GM18520 (cell line): Measurements from ENCODE around the gene SYNPO2.
"Not testable (repeated sequence)": the region's sequence is repeated elsewhere in the genome, so short reads cannot be mapped to it uniquely, and the experiment has no call there.

ENCODE experiments used
- ATAC-seq: cut with Tn5 transposase; IDR thresholded peaks from one replicate; pipeline ENCODE4 v1.9.1; 2021; ENCODE audit not compliant: unreplicated experiment

Gene SYNPO2

DNA sequence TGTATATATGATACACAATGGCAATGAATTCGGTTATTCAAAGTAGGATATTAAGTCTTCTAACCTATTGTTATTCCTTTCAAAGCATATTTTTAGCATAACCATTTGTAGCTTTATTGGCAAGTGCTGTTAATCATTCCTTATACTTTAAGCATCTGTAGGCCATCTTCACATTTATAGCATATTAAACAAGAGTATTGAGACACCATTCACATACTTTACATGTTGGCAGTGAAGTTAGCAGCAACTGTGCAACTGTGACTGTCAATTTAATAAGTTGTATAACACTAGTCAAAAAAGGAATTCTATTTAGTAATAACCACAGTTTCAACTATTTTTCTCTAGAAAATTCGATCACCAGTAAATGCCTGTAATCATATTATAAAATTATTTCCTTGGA is 139.6 kb downstream of the SYNPO2 start:
- ATAC-seq = no peak

DNA sequence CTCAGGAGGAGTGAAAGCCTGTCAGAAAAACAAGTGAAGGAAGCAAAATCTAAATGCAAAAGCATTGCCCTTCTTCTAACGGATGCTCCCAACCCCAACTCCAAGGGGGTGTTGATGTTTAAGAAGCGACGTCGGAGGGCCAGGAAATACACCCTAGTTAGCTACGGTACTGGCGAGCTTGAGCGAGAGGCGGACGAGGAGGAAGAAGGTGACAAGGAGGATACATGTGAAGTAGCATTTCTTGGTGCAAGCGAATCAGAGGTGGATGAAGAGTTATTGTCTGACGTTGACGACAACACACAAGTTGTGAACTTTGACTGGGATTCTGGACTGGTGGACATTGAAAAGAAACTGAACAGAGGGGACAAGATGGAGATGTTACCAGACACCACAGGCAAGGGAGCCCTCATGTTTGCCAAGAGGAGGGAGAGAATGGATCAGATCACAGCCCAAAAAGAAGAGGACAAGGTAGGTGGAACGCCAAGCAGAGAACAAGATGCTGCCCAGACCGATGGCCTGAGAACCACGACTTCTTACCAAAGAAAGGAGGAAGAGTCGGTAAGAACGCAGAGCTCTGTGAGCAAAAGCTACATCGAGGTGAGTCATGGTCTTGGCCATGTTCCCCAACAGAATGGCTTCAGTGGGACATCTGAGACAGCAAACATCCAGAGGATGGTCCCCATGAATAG is 141.3 kb downstream of the SYNPO2 start:
- ATAC-seq = no peak

DNA sequence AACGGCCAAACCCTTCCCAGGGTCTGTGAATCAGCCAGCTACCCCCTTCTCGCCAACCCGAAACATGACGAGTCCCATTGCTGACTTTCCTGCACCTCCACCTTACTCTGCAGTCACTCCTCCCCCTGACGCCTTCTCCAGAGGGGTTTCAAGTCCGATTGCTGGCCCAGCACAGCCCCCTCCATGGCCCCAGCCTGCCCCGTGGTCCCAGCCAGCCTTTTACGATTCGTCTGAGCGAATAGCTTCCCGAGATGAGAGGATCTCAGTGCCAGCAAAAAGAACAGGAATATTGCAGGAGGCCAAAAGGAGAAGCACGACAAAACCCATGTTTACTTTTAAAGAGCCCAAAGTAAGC is 141.9 kb downstream of the SYNPO2 start:
- no peak for ATAC-seq

DNA sequence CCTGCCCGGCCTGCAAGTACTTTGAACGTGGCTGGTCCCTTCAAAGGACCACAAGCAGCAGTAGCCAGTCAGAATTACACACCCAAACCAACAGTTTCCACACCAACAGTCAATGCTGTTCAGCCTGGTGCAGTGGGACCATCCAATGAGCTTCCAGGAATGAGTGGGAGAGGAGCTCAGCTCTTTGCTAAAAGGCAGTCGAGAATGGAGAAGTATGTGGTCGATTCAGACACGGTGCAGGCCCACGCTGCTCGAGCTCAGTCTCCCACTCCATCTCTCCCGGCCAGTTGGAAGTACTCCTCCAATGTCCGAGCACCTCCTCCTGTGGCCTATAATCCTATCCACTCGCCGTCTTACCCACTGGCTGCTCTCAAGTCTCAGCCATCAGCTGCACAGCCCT is 142.6 kb downstream of the SYNPO2 start:
- ATAC-seq = no peak

DNA sequence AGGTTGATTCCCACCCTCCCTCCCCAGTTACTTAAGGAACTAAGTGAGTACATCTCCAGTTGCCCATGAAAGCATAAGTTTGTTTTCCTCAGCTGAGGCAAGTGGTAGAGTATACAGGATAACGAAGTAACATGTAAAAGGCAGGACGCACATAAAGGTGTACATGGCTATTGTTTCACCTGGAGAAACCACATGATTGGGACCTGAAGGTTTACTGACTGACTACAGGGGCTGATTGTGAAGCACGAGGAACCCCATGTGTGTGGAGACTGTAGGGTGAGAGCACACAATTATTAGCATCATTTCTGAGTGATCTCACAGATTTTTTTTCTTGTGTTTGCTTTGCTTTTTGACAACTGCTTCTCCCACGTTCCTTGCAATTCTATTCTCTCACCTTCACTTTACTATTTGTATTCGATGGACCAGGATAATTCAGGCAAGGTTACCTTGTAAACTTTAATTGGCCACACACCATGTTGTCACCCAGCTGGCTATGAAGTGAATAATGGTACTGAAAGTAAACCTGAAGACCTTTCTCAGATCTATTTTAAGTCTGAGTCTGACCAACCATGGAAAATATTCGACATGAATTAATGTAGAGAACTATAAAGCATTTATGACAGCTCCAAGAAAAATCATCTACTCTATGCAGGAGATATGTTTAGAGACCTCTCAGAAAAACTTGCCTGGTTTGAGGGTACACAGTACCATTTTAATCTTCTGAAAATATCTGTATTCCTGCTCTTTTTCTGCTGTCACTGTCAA is 144.4 kb downstream of the SYNPO2 start:
- ATAC-seq = no peak

DNA sequence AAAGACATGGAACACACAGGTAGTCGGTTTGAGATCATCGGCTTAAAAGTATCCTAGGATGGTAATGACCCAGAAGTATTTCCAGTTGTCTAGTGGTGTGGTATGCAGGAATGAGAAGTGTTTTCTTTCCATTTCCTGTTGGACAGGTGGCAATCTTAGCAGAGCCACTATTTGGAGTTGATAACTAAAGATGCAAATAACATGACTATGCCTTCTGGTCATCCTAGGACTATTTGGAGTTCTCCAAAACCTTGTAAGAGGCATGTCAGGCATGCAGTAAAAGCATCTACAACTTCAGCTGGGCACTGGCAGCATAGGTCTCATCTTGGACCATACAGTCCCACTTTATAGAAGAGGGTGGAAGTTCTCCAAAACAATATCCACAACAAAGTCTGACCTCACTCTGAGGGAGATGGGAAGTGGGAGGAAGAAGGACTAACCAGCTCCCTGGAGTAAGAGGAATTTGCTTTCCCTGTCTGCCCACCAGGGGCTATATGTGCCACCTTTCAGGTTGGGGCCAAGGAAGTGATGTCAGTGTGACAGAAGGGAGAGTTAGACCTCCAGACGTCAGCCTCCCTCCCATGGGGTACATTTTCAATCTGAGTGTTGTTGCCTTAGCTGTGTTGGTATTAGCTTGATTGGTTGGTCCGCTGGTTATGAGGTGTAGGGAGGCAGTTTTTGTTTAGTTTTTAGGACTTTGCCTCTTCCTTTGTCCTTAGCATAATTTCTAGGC is 145.8 kb downstream of the SYNPO2 start:
- ATAC-seq = no peak

DNA sequence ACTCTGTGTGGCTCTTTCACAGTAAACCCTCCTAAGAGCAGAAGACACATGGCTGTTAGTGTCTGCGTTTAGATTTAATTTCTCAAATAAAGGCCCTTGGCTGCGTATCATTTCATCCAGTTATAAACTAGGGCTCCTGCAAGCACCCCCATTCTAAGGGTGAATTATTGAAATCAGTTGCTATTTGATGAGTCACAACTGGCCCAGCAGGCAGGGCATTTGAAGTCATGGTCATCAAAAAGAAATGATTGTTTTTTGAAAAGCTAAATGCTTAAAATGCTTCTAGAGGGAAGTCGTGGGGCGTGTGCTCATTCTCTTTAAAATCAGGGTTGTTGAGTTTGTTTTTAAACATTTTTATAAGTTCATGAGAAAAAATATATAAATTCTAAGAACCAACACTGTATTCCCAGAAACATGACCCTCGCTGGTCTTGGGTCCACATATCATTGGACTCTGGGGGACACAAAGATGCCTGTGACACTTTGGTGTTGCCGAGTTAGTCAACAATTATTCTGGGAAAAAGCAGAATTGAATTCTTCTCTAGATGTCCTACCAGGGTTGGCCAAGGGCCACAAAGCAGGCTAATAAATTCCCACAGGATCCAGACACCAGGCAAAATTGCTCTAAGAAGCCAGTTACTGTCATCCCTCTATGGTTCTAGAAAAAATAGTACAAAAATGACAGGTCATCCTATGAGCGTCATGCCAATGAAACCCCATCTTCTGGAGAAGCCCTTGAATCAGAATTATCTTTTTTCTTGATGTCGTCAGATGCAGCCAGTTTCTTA is 147.5 kb downstream of the SYNPO2 start:
- ATAC-seq = no peak

DNA sequence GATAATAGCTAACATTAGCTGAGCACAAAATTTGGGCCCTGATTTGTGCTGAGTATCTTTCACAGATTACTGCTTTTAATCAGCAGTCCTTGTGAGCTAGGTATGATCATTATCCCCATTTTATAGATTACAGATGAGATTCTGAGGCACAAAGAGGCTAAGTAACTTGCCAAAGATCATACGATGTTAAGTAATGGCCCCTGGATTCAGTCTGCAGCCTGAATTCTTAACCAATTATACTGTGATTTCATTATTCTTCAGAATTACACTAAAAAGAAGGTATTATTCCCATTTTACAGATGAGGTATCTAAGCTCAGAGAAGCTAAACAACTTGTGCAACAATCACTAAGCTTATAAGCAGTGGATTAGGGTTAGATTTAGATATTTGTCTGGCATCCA is 149.1 kb downstream of the SYNPO2 start:
- ATAC-seq = no peak

DNA sequence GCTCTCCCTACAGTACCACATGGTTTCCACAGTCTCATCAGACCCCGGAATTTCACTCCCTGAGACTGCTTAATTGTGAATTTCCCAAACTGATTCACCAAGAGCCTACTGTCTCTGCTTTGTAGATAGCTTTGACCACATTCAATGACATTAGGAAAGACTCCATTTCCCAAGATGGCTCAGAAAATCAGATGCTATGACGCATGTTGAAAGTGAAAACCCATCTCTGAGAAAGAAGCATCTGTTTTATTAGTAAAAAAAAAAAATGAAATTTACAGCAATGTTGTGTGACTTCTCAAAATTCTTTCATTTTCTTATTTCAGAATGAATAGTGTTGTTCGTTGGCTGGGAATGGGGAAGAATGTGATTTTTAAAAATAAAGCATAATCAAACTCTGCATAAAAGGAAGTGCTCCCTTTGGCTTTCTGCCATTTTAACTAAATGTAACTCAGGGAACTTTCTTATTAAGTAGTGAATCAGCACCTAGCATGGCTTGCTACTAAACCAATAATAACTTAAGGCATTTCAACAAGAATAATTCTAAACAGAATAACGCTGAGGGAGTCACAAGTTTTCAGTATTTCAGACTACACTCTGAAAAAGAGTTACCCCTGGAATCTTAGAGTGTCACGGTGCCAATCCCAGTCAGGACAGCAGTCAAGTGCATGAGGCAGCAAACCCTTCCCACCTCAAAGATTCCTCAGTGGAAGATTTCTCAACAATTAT is 149.6 kb downstream of the SYNPO2 start:
- no peak for ATAC-seq

DNA sequence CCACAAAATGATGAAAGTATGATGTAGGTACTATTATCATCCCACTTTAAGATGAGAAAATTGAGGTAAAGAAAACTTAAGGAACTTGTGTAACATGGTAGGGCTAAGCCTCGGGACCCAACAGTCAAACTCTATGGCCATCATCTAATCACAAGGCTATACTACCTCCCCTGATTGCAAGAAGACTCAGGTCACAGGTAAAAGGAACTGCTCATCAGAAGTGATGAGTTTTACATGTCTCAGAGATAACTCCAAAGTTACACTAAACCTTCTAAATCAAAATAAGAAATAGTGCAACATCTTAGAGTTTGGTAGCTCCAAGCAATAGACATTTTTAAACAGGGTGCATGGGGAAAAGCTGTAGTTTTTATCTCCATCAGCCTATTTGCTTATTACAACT is 150.5 kb downstream of the SYNPO2 start:
- ATAC-seq = no peak

DNA sequence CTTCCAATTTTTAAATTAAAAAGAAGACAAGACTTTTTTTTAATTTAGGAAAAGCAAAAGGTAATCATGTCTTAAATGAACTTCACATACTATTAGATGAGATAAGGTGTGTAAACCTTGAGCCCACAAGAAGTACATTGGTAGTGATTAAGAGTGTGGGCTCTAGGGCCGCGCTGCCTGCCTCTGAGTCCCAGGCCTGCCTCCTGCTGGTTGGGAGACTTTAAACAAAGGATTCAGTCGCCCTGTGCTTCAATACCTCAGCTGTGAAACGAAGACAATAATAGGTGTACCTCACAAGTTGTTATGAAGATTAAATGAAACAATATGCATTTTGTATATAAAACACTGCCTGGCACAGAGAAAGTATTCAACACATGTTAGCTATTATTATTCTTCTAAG is 151.1 kb downstream of the SYNPO2 start:
- ATAC-seq = no peak

DNA sequence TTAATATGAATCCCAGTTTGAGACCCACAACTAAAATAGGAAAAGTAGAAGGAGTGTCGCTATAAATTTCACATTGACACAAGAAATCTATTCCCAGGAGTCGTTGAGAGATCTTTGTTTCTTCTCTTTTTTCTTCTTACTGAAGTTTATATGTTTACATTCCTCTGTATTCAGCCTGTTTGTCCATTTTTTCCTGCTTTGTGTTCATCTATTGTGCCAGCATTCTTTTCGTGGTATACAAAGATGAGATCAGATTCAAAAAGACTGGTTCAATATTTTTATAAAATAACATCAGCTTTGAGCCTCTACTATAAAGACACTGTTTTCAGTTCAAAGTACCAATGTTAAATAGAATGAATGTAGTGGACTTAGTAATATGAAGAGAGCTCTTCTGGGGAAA is 151.6 kb downstream of the SYNPO2 start:
- no peak for ATAC-seq

DNA sequence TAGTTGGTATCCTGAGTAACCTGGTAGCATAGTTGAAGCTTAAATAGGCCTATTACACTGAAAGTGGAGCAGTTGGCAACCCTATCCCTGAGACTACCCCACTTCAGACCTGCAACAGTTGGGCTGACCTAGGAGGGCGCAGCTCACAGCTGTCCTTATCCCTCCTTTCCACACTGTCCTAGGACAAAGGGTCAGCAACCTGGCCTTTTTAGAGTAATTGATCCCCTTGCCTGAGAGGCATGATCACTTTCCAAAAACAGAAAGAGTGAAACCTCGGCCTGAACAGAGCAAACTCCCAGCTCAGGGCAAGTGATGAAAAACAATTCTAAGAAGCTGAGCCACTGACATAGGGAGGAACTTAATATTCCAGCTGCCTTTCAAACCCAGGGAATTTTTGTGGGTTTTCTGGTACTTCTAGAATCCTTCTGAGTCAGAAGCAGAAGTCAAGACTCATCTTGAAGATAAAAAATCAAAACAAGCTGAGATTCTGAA is 152.1 kb downstream of the SYNPO2 start:
- ATAC-seq = no peak

DNA sequence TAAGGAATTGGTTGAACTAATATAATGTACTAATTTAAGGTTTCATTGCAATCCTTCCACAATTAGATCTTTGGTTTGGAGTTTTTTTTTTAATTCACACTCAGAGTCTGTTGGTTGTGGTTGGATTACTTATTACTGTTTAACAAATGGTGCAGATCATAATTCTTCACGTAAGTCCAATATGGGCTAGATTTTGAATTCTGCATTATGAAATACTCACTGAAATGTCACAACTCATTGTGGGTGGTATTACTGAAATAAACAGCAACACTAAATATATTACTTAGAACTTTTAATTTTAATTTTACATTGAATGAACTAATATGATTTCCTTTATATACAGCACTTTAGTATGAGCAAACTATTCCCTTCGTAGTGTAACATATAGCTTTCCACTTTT is 152.7 kb downstream of the SYNPO2 start:
- no peak for ATAC-seq

DNA sequence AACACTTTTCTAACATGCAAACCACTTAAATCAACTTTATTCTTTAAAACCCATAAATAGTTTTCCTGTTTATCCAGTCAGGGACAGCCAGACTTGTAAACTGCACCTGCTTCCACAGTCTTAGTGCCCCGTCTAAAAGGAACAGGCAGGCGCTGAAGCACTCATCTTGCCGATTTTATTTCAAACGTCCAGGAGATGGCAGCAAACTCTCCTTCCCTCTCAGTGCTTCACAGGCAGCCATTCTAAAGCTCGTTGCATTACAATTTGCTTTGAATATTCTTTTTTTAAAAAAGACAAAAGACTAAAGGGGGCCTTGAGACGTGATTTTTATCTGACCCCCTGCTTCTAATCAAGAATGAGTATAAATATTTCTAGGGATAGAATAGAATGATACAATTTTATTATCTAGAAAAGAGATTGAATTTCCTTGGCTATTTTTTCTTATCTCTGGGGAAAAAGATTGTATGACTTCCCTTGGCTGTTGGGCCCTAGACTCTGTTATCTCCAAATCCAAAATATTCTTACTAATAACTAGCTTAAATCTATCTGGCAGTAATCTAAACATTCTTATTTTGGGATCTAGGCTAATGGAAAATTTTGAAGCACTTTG is 153.4 kb downstream of the SYNPO2 start:
- ATAC-seq = peak; percentile 59

DNA sequence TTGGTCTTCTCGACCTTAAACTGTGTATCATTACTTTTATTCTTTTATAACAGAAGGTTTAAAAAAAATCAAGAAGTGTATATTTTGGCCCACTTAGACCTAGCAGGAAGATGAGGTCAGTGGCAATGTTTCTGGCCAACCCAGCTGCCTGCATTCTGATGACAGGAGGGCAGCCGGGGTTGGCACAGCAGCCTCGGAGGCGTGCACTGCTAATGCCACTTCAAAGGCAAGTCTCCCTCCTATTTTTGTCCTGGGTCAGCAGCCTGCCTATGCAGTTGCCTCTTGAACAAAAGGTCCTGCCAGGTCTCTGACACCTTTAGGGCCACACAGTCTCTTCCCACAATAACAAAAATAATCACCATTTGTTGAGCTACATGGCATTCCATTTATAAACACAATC is 157.6 kb downstream of the SYNPO2 start:
- no peak for ATAC-seq

DNA sequence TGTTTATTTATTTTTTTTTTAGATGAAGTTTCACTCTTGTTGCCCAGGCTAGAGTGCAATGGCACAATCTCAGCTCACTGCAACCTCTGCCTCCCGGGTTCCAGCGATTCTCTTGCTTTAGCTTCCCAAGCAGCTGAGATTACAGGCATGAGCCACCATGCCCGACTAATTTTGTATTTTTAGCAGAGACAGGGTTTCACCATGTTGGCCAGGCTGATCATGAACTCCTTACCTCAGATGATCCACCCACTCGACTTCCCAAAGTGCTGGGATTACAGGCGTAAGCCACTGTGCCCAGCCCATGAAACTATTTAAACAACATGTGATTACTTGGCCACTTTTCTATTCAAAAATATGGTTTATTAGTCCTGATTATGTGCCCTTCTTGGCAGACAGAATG is 158.4 kb downstream of the SYNPO2 start:
- not testable (repeated sequence) for ATAC-seq

DNA sequence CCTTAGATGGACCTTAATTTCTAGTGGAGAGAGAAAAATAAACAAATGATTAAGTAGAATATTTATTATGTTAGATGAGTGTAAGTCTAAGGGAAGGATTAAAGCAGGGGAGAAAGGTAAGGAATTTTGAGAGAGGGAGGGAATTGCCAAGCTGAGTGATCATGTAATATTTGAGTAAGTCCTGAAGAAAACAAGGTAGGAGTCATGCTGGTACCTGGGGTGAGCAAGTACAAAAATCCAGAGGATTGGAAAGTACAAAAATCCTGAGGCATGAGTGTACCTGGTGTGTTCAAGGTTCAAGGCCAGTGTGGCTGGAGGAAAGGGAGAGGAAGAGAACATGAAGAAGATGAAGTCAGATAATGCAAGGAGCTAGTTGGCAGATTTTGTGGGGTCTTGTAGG is 159.8 kb downstream of the SYNPO2 start:
- ATAC-seq = no peak

DNA sequence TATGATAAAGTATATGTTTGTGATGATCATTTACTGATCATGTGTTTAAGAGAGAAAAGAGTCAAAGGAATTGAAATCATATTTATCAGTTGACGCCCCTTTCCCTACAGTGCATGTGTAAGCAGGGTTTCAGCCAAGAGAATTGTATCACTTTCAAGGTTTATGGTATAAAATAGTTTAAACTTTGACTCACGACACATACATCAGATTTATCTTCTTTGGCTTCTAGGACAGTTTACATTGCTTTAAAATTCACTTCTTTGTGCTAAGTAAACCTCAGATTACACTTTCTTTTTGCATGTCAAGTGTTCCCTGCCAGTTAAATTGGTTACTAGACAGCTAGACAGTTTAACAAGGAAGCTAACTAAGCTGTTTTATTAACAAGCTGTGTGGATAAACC is 160.7 kb downstream of the SYNPO2 start:
- ATAC-seq = no peak

DNA sequence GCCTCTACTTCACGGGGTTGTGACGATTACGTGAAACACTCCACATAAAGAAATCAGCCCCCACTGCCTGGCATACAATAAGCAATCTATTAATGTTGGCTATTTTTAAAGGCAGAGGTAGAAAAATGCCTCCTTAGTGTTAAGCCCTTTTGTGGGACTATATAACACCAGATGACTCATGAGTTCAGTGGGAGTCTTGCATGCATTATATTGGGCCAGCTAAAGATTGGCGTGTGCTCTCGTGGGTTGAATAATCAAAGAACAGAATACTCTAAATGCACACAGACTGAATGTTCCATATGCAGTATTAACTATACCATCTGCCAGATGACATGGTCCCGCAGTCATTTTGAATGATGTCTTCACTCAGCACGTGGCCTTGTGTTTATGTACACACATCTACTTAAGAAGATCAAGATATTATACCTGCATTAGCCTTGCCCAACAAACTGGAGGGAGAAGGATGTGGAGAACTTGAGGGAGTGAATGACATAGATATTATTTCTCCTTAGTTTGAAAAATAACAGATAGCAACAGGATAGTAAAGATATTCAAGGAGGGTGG is 162.0 kb downstream of the SYNPO2 start:
- ATAC-seq = no peak
